OCI-LY7 (cell line): ENCODE measurements around the gene SPIRE2.

Source experiments
- EZH2phosphoT487 ChIP-seq: fragments of 200-600 bp; sonication (generic); IDR thresholded peaks from 2 replicates; pipeline ENCODE4 v1.6.1; 2018; ENCODE audit warnings: low read depth, borderline replicate concordance, mild to moderate bottlenecking, mixed run types, antibody characterized with exemption, low read length, moderate library complexity, mixed read lengths
- TF ChIP-seq, protein P1 (sequence below): fragments of 200-600 bp; sonication (generic); conservative IDR thresholded peaks from 2 replicates; pipeline ENCODE4 v1.5.1; 2014; ENCODE audit warnings: mild to moderate bottlenecking, antibody characterized with exemption, low read length, moderate library complexity, mixed read lengths

GRCh38 chr16:89811321-89811720 lies 17.0 kb upstream of the SPIRE2 start:
- TF ChIP-seq, protein P1, sequence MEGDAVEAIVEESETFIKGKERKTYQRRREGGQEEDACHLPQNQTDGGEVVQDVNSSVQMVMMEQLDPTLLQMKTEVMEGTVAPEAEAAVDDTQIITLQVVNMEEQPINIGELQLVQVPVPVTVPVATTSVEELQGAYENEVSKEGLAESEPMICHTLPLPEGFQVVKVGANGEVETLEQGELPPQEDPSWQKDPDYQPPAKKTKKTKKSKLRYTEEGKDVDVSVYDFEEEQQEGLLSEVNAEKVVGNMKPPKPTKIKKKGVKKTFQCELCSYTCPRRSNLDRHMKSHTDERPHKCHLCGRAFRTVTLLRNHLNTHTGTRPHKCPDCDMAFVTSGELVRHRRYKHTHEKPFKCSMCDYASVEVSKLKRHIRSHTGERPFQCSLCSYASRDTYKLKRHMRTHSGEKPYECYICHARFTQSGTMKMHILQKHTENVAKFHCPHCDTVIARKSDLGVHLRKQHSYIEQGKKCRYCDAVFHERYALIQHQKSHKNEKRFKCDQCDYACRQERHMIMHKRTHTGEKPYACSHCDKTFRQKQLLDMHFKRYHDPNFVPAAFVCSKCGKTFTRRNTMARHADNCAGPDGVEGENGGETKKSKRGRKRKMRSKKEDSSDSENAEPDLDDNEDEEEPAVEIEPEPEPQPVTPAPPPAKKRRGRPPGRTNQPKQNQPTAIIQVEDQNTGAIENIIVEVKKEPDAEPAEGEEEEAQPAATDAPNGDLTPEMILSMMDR, result no peak
- TF ChIP-seq EZH2phosphoT487, result no peak
